K562 (cell line): ENCODE results near the gene RAB31. TPM values are rescaled to one million over a fixed set of nuclear protein-coding genes. Genes with fewer than 3 reads are reported as not detected.

Experiments used
- BRF2 ChIP-seq: IDR thresholded peaks from 3 replicates; pipeline ENCODE4 v1.6.1; 2011; ENCODE audit warnings: borderline replicate concordance, mild to moderate bottlenecking; ENCODE audit not compliant: insufficient read length, insufficient read depth
- ESRRB ChIP-seq: fragments of 250-450 bp; sonication (Bioruptor Pico); IDR thresholded peaks from 2 replicates; pipeline ENCODE4 v1.5.0; 2020; ENCODE audit warnings: mild to moderate bottlenecking, moderate library complexity, borderline replicate concordance
- GABPA ChIP-seq: fragments of 200-800 bp; sonication (Bioruptor generic); conservative IDR thresholded peaks from 2 replicates; pipeline ENCODE4 v1.6.1; 2016; ENCODE audit warnings: low read depth, missing genetic modification characterization, missing compliant biosample characterization
- HCFC1 ChIP-seq: IDR thresholded peaks from 2 replicates; pipeline ENCODE4 v1.6.1; 2012; ENCODE audit warnings: low read depth, low read length, improper control_type of control experiment
- HDAC6 ChIP-seq: IDR thresholded peaks from 2 replicates; pipeline ENCODE4 v1.6.1; 2012; ENCODE audit warnings: low read depth, mild to moderate bottlenecking, control low read depth, inconsistent platforms, low read length, moderate library complexity
- ID3 ChIP-seq, 2 experiments: fragments of 250-450 bp in 1 of 2; fragments of 450-650 bp in 1 of 2; sonication (Bioruptor Pico) in 1 of 2; IDR thresholded peaks; 2 replicates each; pipeline versions ENCODE4 v1.6.1 to v1.8.0; 2016 to 2021; ENCODE audit warnings: mild to moderate bottlenecking in 2 of 2, moderate library complexity in 2 of 2, missing compliant biosample characterization in 1 of 2, missing genetic modification characterization in 1 of 2
- IFI16 ChIP-seq: fragments of 250-450 bp; sonication (Bioruptor Pico); IDR thresholded peaks from 2 replicates; pipeline ENCODE4 v2.1.2; 2022; ENCODE audit warnings: mild to moderate bottlenecking, inconsistent platforms
- MAZ ChIP-seq, 2 experiments: fragments of 450-650 bp in 1 of 2; sonication (generic) in 1 of 2; formaldehyde crosslinking; IDR thresholded peaks in 1 of 2; conservative IDR thresholded peaks in 1 of 2; 2 replicates each; pipeline versions ENCODE4 v1.4.0 to v1.5.0; 2020; ENCODE audit warnings: mild to moderate bottlenecking in 1 of 2, missing genetic modification reagents in 1 of 2
- MEF2D ChIP-seq: conservative IDR thresholded peaks from 2 replicates; pipeline ENCODE4 v1.6.1; 2016; ENCODE audit warnings: low read depth, missing genetic modification characterization, missing compliant biosample characterization
- MTA3 ChIP-seq: fragments of 450-650 bp; formaldehyde crosslinking; IDR thresholded peaks from 2 replicates; pipeline ENCODE4 v1.6.1; 2017; ENCODE audit warnings: mild to moderate bottlenecking, borderline replicate concordance
- SMAD2 ChIP-seq: fragments of 150-350 bp; IDR thresholded peaks from 2 replicates; pipeline ENCODE4 v1.6.1; 2014; ENCODE audit warnings: low read depth, mild to moderate bottlenecking, low read length
- THRAP3 ChIP-seq: fragments of 450-650 bp; IDR thresholded peaks from 2 replicates; pipeline ENCODE4 v1.6.1; 2016; ENCODE audit warnings: mild to moderate bottlenecking, inconsistent platforms, borderline replicate concordance
- ZBTB2 ChIP-seq: fragments of 450-650 bp; IDR thresholded peaks from 2 replicates; pipeline ENCODE4 v1.6.1; 2016; ENCODE audit warnings: antibody characterized with exemption
- ZNF140 ChIP-seq: fragments of 250-450 bp; sonication (Bioruptor Pico); IDR thresholded peaks from 2 replicates; pipeline ENCODE4 v1.8.0; 2021; ENCODE audit warnings: moderate library complexity, mild to moderate bottlenecking, inconsistent platforms
- ZNF165 ChIP-seq: fragments of 250-450 bp; sonication (Bioruptor Pico); IDR thresholded peaks from 2 replicates; pipeline ENCODE4 v1.4.0; 2020; ENCODE audit warnings: borderline replicate concordance
- ZNF57 ChIP-seq: fragments of 450-650 bp; formaldehyde crosslinking; IDR thresholded peaks from 2 replicates; pipeline ENCODE4 v1.4.0; 2020; ENCODE audit warnings: mild to moderate bottlenecking, moderate library complexity
- ZNF764 ChIP-seq: fragments of 250-450 bp; sonication (Bioruptor Pico); IDR thresholded peaks from 2 replicates; pipeline ENCODE4 v1.4.0; 2020; ENCODE audit warnings: low read depth, mild to moderate bottlenecking, moderate library complexity
- ZNF778 ChIP-seq: fragments of 450-650 bp; formaldehyde crosslinking; IDR thresholded peaks from 2 replicates; pipeline ENCODE4 v1.4.0; 2020; ENCODE audit warnings: mild to moderate bottlenecking, moderate library complexity
- polyA plus RNA-seq, 8 experiments: library from polyadenylated mRNA; depleted of rRNA in 4 of 8; stranded (reverse) in 5 of 8; unstranded in 3 of 8; fragments of >200 nt; fragmentation: Nextera tagmentation in 2 of 8; fragmentation: Illumina TruSeq in 1 of 8; extraction: Ambion mirVana in 2 of 8; extraction: Trizol in 1 of 8; gene quantifications; 2 replicates each; pipeline versions ENCODE4 v1.2.1 to v1.2.3, GENCODE V29; 2011 to 2014; ENCODE audit warnings: inconsistent platforms in 1 of 8, missing spikeins in 1 of 8
- total RNA-seq, 7 experiments: library from RNA; depleted of rRNA in 6 of 7; stranded (reverse); fragments of >200 nt in 6 of 7; fragmentation: Illumina TruSeq in 2 of 7; extraction: Trizol in 2 of 7; gene quantifications; 2 replicates each; pipeline versions ENCODE4 v1.2.1 to v1.2.3, GENCODE V29; 2011 to 2021; ENCODE audit warnings: low replicate concordance in 1 of 7
- TF ChIP-seq, protein P1 (sequence below): sonication (generic); formaldehyde crosslinking; IDR thresholded peaks from 2 replicates; pipeline ENCODE4 v1.8.0; 2022; ENCODE audit warnings: mild to moderate bottlenecking, missing genetic modification reagents
- TF ChIP-seq, protein P2 (sequence below): fragments of 450-650 bp; IDR thresholded peaks from 2 replicates; pipeline ENCODE4 v1.6.1; 2014; ENCODE audit warnings: low read depth, mild to moderate bottlenecking, moderate library complexity, borderline replicate concordance
- TF ChIP-seq, protein P3 (sequence below): fragments of 450-650 bp; formaldehyde crosslinking; IDR thresholded peaks from 2 replicates; pipeline ENCODE4 v1.4.0; 2020; ENCODE audit warnings: mild to moderate bottlenecking

The RAB31 gene
- total and polyA plus RNA-seq, 9 of the 15 experiments (the other 6 are each of a cell fraction or from before 2014, with no cell fraction given): 20.7 to 70.4 (median 41.3) TPM

- TF ChIP-seq ZNF764 (CRISPR knock-in tag): no peak
- no peak for TF ChIP-seq ESRRB (CRISPR knock-in tag)
- no peak for TF ChIP-seq ZNF140 (CRISPR knock-in tag)
- TF ChIP-seq, protein P1, sequence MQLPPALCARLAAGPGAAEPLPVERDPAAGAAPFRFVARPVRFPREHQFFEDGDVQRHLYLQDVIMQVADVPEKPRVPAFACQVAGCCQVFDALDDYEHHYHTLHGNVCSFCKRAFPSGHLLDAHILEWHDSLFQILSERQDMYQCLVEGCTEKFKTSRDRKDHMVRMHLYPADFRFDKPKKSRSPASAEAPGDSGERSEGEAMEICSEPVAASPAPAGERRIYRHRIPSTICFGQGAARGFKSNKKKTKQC (CRISPR knock-in tag): no peak
- no peak for TF ChIP-seq SMAD2
- TF ChIP-seq, protein P2, sequence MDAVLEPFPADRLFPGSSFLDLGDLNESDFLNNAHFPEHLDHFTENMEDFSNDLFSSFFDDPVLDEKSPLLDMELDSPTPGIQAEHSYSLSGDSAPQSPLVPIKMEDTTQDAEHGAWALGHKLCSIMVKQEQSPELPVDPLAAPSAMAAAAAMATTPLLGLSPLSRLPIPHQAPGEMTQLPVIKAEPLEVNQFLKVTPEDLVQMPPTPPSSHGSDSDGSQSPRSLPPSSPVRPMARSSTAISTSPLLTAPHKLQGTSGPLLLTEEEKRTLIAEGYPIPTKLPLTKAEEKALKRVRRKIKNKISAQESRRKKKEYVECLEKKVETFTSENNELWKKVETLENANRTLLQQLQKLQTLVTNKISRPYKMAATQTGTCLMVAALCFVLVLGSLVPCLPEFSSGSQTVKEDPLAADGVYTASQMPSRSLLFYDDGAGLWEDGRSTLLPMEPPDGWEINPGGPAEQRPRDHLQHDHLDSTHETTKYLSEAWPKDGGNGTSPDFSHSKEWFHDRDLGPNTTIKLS: no peak
- no peak for TF ChIP-seq HDAC6
- TF ChIP-seq, protein P3, sequence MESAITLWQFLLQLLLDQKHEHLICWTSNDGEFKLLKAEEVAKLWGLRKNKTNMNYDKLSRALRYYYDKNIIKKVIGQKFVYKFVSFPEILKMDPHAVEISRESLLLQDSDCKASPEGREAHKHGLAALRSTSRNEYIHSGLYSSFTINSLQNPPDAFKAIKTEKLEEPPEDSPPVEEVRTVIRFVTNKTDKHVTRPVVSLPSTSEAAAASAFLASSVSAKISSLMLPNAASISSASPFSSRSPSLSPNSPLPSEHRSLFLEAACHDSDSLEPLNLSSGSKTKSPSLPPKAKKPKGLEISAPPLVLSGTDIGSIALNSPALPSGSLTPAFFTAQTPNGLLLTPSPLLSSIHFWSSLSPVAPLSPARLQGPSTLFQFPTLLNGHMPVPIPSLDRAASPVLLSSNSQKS (CRISPR knock-in tag): no peak
- no peak; the same call in 1 of the 2 replicates for TF ChIP-seq GABPA (tag)
- no peak for TF ChIP-seq IFI16
- TF ChIP-seq ZNF778: no peak
- 0 out of 2 replicates have a peak, but pooled peaks have one; percentile 9 for TF ChIP-seq ZBTB2
- TF ChIP-seq HCFC1: no peak
- TF ChIP-seq MTA3: no peak
- no peak for TF ChIP-seq MEF2D (tag)
- no peak for TF ChIP-seq THRAP3
- no peak for TF ChIP-seq BRF2
- TF ChIP-seq ZNF165 (CRISPR knock-in tag): no peak
- TF ChIP-seq ID3 (CRISPR knock-in tag; IDR thresholded peaks at IDR 0.05): no peak
- no peak for TF ChIP-seq ID3 (tag; IDR thresholded peaks at IDR 0.05)
- TF ChIP-seq MAZ (CRISPR knock-in tag; conservative IDR thresholded peaks at IDR 0.05 in 1 of 2, IDR thresholded peaks at IDR 0.05 in 1 of 2): no peak
- TF ChIP-seq ZNF57 (CRISPR knock-in tag): no peak
Observed at GRCh38 chr18:9870431-9871008, 162.4 kb downstream of the RAB31 start (continued).
